Effector memory CD4-positive, alpha-beta T cell (primary cell): ENCODE measurements around the gene CACNA1D.

Experiments
- DNase-seq, 3 donors: peaks; one replicate each; pipeline ENCODE4 v3.0.0-alpha.2; 2020
- H3K27ac ChIP-seq: 2 replicates; pipeline ENCODE4 v1.7.0; 2013; ENCODE audit warnings: mild to moderate bottlenecking, low read length, moderate library complexity; ENCODE audit not compliant: insufficient read depth, poor library complexity, severe bottlenecking
- H3K27me3 ChIP-seq: replicated peaks from 2 replicates; pipeline ENCODE4 v1.7.0; 2013; ENCODE audit warnings: mild to moderate bottlenecking, low read length; ENCODE audit not compliant: insufficient read depth, control insufficient read depth, poor library complexity, severe bottlenecking
- H3K36me3 ChIP-seq: 2 replicates; pipeline ENCODE4 v1.7.0; 2013; ENCODE audit warnings: mild to moderate bottlenecking, low read length, moderate library complexity; ENCODE audit not compliant: control insufficient read depth, insufficient read depth
- H3K4me1 ChIP-seq: 2 replicates; pipeline ENCODE4 v1.7.0; 2013; ENCODE audit warnings: low read length, mild to moderate bottlenecking; ENCODE audit not compliant: control insufficient read depth, insufficient read depth, poor library complexity, severe bottlenecking
- H3K4me3 ChIP-seq: 2 replicates; pipeline ENCODE4 v1.7.0; 2013; ENCODE audit warnings: low read length, low read depth, mild to moderate bottlenecking; ENCODE audit not compliant: insufficient read depth, poor library complexity, severe bottlenecking
- H3K9me3 ChIP-seq: 2 replicates; pipeline ENCODE4 v1.7.0; 2013; ENCODE audit warnings: mild to moderate bottlenecking, low read length, moderate library complexity; ENCODE audit not compliant: control insufficient read depth

CACNA1D gene

DNA sequence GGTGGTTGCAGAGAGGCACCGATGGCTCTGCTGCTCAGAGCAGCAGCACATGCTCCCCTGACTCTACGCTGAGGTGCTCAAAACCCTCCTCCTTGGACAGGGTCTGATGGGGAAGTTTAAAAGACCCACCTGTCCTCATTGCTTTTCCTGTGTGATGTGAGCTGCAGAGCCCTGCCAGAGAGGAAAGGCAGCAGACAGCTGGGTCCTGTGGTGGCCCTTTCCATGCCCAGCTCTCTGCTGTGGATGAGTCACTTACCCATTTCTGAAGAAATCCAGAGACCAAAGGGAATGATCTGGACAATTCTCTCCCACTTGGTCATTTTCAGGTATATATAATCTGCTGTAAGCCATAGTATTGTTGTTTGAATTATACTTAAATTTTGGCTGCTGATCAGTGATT is 230.2 kb downstream of the CACNA1D start:
- Histone ChIP-seq H3K4me1 (no peaks in the 10 kb centered on the region), H3K36me3 (no peaks in the 10 kb centered on the region), H3K27ac (no peak overlapping the region), H3K9me3 (no peaks in the 10 kb centered on the region), H3K4me3 (no peak overlapping the region), H3K27me3 (no peaks in the 10 kb centered on the region)
- no peak for DNase-seq

DNA sequence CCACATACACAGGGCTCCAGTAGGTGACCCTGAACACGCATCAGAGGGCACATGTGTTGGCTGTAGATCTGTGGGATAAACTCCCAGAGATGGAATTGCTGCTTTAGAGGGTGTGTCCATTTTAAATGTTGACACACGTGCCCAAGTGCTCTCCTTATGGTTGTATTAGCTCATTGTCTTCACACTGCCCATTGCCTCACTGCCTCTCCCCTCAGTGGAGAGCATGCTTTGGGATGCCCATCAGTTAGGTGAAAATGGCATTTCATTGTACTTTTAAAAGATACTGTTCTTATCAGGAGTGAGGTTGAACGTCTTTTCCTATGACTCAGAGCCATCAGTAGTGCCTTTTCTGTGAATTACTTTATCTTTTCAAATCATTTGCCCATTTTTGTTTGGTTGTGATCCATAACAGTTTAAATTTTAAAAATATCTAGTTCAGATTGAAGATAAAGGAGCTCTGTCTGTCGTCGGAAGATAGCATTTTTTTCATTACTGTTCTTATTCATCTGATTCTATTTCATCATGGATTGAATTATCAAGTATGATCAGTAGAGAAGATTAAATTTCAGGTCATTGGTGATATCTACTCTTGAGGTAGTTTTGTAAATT is 231.1 kb downstream of the CACNA1D start:
- H3K27ac ChIP-seq, result no peak overlapping the region
- H3K4me1 ChIP-seq, result no peaks in the 10 kb centered on the region
- H3K4me3 ChIP-seq, result no peak overlapping the region
- no peaks in the 10 kb centered on the region for H3K36me3 ChIP-seq
- H3K9me3 ChIP-seq, result no peaks in the 10 kb centered on the region
- no peaks in the 10 kb centered on the region for H3K27me3 ChIP-seq
- DNase-seq, result no peak

DNA sequence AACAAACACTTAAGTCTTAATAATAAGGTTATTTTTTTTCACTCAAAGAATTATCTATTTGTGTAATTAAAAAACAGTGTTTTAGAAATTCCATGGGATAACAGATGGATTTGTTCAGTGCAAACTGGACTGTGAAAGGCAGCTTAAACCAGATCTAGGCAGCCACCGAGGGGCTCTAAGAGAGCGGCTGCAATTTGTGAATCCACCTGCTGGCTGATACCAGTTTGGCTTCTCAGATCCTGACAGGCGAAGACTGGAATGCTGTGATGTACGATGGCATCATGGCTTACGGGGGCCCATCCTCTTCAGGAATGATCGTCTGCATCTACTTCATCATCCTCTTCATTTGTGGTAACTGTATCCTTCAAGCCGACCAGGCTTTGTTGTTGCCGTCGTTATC is 232.2 kb downstream of the CACNA1D start:
- no peaks in the 10 kb centered on the region for H3K36me3 ChIP-seq
- no peak overlapping the region for H3K4me3 ChIP-seq
- DNase-seq, result no peak
- H3K27me3 ChIP-seq, result no peaks in the 10 kb centered on the region
- H3K9me3 ChIP-seq, result no peaks in the 10 kb centered on the region
- no peaks in the 10 kb centered on the region for H3K4me1 ChIP-seq
- no peak overlapping the region for H3K27ac ChIP-seq

DNA sequence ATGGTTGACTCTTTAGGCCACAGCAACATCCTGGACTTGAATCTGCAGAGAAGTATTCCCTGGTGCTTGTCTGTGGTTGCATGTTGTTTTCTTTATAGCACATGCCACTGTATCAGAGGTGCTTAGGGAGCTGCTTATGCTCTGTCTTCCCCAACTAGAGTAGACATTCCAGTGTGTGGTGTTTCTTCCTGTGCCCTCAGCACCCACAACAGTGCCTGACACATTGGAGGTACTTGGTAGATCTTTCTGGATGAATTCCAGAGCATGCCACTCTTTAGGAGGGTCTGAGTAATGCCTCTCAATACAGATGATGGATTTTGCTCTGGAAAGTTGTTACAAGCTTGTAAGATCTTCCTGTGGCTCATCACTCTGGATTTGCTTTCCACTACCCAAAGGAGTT is 234.2 kb downstream of the CACNA1D start:
- no peaks in the 10 kb centered on the region for H3K4me1 ChIP-seq
- no peaks in the 10 kb centered on the region for H3K27me3 ChIP-seq
- H3K36me3 ChIP-seq, result no peaks in the 10 kb centered on the region
- H3K27ac ChIP-seq, result no peak overlapping the region
- DNase-seq, result no peak
- no peak overlapping the region for H3K4me3 ChIP-seq
- H3K9me3 ChIP-seq, result no peaks in the 10 kb centered on the region

DNA sequence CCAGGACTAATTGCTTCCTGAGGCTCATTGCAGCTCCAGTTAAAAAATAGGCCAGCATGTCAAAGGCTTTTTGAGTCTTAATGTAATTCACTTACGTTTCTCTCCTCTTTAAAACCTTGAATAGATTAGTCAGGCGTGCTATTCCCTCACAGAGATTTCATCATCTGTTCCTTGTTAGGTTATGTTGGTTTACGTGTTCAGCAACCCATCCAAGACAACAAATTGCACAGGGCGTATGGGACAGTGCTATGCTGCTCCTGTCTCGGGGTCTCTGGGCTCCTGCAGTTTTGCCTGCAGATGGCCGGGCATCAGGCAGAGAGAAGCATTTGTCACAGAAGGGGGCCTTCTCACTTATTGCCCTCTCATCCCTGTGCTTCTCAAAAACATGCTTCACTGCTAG is 234.7 kb downstream of the CACNA1D start:
- no peak overlapping the region for H3K27ac ChIP-seq
- no peak for DNase-seq
- no peaks in the 10 kb centered on the region for H3K9me3 ChIP-seq
- H3K27me3 ChIP-seq, result no peaks in the 10 kb centered on the region
- H3K4me3 ChIP-seq, result no peak overlapping the region
- H3K4me1 ChIP-seq, result no peaks in the 10 kb centered on the region
- no peaks in the 10 kb centered on the region for H3K36me3 ChIP-seq

DNA sequence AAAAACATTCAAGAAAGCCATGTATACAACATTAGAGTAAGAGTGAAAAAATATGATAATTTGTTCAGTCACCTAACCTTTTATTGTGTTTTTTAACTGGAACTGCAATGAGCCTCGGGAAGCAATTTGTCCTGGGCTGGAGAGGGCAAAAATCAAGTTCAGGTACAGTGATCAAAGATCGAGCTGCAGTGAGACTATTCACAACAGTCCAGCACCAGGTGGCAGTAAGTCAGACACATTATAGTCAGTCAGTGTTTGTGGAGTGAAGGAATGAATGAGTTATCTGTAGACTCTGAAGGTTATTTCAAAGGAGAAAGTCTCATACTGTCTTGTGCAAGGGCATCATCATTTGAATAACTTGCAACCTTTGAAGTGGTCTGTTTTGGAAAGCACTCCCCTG is 235.2 kb downstream of the CACNA1D start:
- H3K27ac ChIP-seq, result no peak overlapping the region
- no peaks in the 10 kb centered on the region for H3K27me3 ChIP-seq
- no peak for DNase-seq
- H3K36me3 ChIP-seq, result no peaks in the 10 kb centered on the region
- no peaks in the 10 kb centered on the region for H3K4me1 ChIP-seq
- no peak overlapping the region for H3K4me3 ChIP-seq
- no peaks in the 10 kb centered on the region for H3K9me3 ChIP-seq

DNA sequence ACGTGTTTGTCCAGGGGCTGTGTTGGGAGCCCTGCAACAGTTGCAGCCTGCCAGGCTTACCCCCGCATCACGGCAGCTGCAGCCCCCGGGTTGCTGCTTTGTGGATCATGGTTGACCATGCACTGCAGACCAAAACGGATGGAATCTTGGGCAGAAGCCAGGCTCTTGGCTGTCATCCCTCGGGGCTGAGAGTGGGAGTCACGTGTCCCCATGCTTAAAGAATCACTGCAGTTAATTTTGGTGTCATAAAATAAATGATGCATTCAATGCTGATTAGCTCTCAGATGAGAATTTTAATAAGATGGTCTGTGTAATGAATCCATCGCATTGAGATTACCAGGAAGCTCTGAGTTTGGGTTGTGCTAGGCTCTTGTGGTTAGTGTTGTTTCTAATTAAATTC is 236.2 kb downstream of the CACNA1D start:
- Histone ChIP-seq H3K36me3 (no peaks in the 10 kb centered on the region), H3K9me3 (no peaks in the 10 kb centered on the region), H3K27me3 (no peaks in the 10 kb centered on the region), H3K4me3 (no peak overlapping the region), H3K27ac (no peak overlapping the region), H3K4me1 (no peaks in the 10 kb centered on the region)
- DNase-seq, result no peak

DNA sequence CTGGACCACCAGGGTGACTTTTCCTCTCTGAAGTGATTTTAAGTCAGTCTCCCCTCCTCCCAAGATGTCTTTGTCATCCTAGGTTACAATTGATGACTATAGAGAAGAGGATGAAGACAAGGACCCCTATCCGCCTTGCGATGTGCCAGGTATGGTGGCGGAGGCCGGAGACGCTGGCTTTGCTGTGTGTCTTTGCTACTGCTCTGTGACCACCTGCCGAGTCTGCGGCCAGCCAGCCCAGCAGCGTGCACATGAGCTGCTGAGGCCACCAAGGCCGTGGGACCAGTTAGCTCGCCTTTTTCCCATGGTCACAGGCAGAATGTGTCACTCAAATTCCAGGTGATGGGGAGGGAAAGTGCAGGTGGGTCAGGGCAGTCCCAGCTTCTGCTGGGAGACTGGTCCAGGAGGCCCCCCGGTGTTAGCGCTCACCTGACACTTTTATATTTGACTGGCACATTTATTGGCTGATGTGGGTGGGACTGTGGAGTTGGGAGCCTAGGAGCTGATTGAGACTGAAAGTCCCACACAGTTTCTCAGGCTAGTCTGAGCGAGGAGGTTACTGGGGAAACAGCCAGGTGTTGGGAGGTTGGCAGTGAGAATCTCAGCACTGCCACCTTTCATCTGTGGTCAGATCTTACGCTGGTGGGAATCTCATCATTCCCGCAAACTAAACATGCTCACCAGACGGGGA is 237.7 kb downstream of the CACNA1D start:
- no peaks in the 10 kb centered on the region for H3K4me1 ChIP-seq
- H3K27me3 ChIP-seq, result no peaks in the 10 kb centered on the region
- no peaks in the 10 kb centered on the region for H3K36me3 ChIP-seq
- no peak for DNase-seq
- H3K4me3 ChIP-seq, result no peak overlapping the region
- H3K9me3 ChIP-seq, result no peaks in the 10 kb centered on the region
- no peak overlapping the region for H3K27ac ChIP-seq

DNA sequence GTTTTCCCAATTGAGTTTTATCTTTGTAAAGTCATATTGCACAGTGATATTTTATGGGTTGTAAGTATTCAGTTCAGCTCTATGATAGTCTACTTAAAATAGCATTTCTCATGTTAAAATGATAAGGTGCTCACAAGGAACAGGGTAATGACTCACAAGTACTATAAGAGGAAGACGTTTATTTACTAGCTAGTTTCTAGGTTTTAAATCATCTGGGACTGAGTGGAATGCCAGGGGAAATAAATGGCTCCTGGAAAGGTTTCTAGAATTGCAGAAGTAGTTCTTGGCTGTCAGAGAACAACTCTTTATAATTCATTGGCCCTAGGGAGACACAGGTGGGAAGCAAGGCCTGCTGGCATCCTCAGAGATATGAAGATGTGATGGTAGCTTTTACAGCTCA is 239.0 kb downstream of the CACNA1D start:
- Histone ChIP-seq H3K4me1 (no peaks in the 10 kb centered on the region), H3K36me3 (no peaks in the 10 kb centered on the region), H3K27ac (no peak overlapping the region), H3K27me3 (no peaks in the 10 kb centered on the region), H3K4me3 (no peak overlapping the region), H3K9me3 (no peaks in the 10 kb centered on the region)
- no peak for DNase-seq

DNA sequence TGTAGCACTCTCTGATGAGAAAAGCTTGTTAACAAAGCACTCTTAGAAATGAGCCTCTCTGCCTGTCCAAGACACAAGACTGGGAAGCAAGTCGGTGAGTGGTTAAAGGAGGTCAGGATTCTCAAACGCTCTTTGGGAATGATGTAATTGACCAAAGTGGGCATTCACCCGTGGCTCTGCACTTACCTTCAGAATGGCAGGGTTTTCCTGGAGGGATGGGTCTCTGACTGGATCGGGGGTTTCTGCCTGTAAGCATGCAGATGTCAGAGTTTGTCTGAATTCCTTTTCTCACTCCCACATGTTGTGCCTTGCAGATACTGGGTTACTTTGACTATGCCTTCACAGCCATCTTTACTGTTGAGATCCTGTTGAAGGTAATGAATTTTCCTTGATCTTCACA is 245.6 kb downstream of the CACNA1D start:
- Histone ChIP-seq H3K4me3 (no peak overlapping the region), H3K4me1 (no peaks in the 10 kb centered on the region), H3K27ac (no peak overlapping the region), H3K27me3 (no peaks in the 10 kb centered on the region), H3K36me3 (no peaks in the 10 kb centered on the region), H3K9me3 (no peaks in the 10 kb centered on the region)
- DNase-seq, result no peak
